CD1c-positive myeloid dendritic cell (primary cell): ENCODE measurements around the gene DZIP1.
"Not testable (repeated sequence)": the region's sequence is repeated elsewhere in the genome, so short reads cannot be mapped to it uniquely, and the experiment has no call there.

Source experiments
- DNase-seq: peaks from one replicate; pipeline ENCODE4 v3.0.0-alpha.2; 2016; ENCODE audit errors: extremely low spot score

DZIP1 gene

DNA sequence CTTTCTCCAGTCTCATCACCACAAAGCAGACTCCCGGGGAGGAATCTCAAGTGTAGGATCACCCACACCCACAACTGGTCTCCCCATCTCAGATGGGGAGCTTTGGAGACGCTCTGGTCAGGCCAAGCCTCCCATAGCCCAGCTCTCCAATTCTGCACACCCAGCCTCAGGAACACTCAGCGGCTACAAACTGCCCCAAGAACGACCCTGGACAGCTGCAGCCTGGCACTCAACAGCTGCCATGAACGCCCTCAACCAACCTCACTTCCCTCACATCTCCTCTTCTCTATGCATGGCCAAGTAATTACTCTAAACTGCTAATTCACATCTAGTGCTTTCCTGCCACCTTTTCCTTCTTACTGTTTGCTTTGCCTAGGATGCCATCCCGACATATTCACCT lies 42.6 kb downstream of the DZIP1 start:
- no peak for DNase-seq

- DNase-seq = no peak
Measured at GRCh38 chr13:95601216-95601615, 43.3 kb downstream of the DZIP1 start.

DNA sequence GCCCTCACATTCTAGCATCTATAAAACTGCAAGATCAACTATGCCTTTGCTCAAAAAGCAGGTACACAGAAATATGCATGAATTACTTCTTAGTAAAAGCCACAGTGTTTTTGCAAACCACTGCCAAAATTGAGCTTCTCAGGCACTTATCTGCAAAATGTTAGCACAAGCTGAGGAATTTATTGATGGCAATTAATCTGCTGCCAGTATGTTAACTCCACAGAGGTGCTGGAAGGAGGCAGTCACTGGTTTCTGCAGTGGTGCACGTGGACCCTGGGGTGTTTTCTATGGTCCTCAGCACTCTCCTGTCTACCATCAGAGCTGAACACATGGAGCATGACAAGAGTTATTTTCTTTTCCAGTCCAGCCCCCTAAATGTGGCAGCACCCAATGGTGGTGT lies 47.8 kb downstream of the DZIP1 start:
- no peak for DNase-seq

DNA sequence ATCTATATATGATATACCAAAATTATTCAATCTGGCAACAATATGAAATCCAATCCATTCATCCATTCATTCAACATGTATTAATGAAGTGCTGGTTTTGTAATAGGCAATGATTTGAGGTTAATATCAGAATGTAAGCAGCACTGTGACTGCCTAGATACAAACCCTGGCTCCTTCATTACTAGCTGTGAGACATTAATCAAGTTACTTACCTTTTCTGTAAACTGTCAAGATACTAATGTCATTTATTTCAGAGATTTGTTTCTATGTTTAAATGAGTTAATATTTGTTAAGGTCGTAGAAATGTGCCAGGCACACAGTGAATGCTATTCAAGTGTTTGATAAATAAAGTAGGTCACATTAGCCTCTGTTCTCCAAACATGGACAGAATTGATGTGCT lies 51.0 kb downstream of the DZIP1 start:
- no peak for DNase-seq

- no peak for DNase-seq
Measured at GRCh38 chr13:95588721-95589120, 55.8 kb downstream of the DZIP1 start.

DNA sequence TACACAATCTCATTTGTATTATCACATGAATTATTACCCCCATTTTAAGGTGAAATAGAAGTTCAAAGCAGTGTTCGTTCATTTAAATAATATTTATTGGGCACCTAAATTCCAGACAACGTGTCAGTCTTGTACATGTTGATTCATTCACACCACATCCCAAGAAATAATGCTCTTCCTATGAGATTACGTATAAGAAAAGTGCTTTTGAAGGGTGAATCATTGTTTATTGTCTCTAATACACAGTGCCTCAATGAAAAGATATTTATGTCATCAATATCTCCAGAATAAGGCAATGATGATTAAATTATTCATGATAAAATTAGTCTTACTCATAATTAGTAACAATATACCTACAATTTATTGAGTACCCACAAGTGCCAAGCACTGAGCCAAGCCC lies 56.4 kb downstream of the DZIP1 start:
- no peak for DNase-seq

DNA sequence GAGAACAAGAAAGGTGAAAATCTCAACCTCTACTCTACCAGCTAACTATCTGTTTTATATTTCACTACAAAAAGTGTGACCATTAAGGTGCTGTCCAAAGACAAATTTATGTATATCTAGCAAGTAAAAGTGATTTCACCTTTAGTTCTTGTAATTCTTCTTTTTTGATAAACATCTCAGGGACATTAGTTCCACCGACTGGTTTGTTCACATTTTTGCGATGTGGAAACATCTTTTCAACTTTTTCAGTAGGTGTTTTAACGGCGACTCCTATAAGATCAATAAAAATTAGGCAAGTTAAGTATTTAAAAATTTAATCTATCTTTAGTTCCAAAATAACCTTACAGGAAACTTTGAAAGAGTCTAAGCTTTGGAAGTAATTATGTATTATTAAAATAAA lies 58.6 kb downstream of the DZIP1 start:
- no peak for DNase-seq

GRCh38 chr13:95579303-95579702 lies 65.2 kb downstream of the DZIP1 start:
- no peak for DNase-seq

DNA sequence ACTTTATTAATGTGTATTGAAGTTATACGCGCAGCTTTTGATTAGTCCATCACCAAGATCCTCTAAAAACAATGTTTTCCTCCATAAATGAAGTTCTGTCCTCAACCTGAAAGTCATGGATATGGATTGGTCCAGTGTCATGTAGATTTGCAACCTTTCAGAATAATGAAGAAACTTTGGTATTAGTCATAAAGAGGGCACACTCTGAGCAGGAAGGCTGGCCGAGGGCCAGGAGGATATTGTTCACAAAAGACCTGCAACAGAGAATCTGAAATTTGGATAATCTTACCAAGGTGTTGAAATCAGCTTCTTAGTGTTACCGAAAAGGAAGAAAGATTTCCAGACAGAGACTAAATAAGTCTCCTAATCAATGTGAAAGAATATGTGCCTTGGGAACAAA lies 71.3 kb downstream of the DZIP1 start:
- no peak for DNase-seq

- DNase-seq = no peak
Measured at GRCh38 chr13:95571941-95572340, 72.6 kb downstream of the DZIP1 start.

DNA sequence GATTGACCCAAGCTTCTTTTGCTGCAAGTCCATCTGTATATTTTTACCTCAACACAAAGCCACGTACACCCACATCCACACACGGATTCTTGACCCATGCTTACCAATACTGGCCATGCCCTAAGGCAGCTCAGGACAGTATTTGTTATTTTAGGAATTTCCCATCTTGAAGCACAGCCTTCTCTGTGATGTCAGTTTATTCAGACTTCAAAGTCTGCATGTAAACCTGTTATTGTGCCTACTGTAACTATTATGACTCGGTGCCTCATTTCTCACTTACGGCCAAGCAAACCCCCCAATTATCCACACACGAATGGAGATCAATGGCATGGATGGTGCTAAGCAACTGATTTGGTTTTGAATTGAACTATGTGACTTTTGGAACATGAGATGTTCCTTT lies 74.5 kb downstream of the DZIP1 start:
- DNase-seq = no peak

DNA sequence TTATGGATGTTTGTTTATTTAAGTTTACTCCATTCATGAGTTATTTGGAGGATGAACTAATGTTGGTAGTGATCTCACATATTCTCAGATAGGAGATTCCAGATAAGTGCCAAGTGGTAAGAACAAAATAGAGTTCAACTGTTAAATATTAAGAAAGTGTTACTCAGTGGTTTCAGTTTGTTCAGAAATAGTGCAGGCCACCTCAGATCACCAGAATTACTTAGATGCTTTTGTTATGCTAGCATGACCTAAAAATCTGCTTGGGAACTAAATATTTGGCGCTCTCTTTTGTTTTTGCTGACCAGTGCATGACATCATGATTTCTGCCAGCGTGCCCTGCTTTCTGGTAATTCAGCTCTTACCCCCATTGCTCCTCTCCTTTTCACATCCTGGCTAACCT lies 76.4 kb downstream of the DZIP1 start:
- no peak for DNase-seq

DNA sequence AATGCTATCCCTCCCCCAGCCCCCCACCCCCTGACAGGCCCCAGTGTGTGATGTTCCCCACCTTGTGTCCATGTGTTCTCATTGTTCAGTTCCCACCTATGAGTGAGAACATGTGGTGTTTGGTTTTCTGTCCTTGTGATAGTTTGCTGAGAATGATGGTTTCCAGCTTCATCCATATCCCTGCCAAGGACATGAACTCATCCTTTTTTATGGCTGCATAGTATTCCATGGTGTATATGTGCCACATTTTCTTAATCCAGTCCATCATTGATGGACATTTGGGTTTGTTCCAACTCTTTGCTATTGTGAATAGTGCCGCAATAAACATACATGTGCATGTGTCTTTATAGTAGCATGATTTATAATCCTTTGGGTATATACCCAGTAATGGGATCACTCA lies 78.7 kb downstream of the DZIP1 start:
- DNase-seq = not testable (repeated sequence)

DNA sequence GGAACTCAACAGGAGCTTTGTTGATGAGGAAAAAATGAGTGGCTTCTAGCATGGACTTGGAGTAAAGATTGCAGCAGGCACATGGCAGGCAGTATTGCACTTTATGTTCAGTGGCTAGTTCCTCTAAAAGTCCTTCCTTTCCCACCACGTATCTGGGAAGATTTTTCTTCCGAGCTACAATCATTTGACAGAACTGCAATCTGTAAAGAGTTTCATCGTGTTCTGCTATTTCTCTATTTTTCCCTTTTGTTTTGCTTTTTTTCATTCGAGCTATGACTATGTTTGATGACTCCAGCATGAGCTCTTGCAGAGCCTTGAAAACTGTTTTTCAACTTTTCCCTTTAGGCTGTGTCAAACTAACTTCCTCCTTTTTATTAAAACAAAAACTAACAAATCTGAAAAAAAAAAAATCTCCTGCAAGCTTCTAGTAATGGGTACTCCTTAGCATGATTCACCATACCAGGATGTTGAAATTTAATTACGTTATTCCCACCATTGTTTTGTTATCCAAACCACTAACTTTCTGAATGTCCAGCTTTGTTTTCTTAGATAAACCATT lies 79.7 kb downstream of the DZIP1 start:
- peak; percentile 79 for DNase-seq

DNA sequence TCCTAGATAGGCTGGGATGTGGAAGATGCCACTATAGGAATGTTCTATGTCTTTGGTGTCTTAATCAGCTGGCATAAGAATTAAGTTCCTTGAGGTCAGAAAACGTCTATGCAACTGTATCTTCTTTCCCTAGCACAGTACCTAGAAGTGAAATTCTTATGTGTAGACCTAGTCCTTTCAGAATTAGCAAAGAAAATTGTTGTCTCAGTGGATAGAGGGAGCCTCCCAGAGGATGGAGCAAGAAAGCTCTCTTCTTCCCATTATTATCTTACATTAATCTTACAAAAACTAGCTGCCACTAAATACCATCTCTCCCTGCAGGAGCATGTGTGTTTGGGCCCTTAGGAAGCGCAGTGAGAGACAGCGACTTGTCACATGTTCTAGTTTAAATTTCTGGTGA lies 80.4 kb downstream of the DZIP1 start:
- DNase-seq = no peak

GRCh38 chr13:95560387-95560786 lies 84.1 kb downstream of the DZIP1 start:
- no peak for DNase-seq

GRCh38 chr13:95559100-95559499 lies 85.4 kb downstream of the DZIP1 start:
- DNase-seq = no peak

- DNase-seq = no peak
Measured at GRCh38 chr13:95557013-95557412, 87.5 kb downstream of the DZIP1 start.

DNA sequence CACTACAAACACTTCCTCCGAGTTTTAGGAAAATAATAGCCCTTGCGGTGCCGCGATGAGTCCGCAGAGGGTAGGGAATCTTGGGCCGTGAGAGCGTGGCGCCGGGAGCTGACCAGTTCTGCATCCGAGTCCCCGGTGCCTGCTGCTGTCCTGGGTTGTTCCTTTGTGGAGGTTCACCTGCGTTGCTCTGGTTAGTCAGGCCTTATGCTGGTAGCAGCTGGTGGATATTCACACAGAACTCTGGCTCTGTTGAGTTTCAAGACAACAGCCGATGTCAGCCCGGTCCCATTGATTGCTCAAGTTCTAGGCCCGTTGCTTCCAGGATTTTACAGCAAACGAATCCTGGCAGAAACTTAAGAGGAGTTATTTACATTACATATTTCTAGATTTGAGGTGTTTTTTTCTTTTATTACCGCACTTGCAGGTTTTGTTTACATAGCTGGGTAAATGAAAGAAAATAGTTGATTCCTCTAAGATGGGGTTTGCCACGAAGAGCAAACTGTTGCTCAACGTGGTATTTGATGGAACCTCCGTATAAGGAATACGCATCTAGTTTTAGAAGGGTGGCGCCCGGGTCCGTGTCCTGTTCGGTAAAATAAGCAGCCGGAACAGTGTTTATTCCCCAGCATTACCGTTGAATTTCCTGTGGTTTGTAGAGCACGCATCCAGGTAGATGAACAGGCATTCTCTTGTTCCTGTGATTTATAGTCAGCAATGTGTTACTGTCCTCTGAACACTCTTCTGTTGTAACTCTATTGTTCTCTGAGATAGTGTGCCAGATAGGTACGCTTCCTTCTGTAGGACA lies 90.7 kb downstream of the DZIP1 start:
- DNase-seq = peak; percentile 37

GRCh38 chr13:95552539-95553441 lies 91.7 kb downstream of the DZIP1 start, which contains the start of gene CLDN10:
CLDN10 (plus strand) TSS chr13:95552720; CDS start chr13:95552754, 34 bp downstream.
- peak; percentile 4 for DNase-seq

DNA sequence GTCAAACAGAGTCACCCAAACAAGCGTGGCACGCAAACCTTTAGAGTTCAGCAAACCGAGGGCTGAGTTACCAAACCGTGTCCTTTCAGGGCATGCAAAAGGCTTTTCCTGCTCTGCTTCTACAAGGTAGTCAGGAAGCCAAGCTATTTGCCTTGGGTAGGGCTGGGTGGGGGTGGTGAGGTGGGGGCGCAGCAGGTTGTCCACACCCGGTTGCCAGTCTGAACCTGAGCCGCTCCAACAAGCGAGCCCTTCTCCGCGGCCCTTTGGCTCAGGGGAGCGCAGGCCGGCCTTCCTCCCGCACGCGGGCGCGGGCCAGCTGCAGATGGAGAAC lies 92.3 kb downstream of the DZIP1 start:
- no peak for DNase-seq

GRCh38 chr13:95547531-95548167 lies 96.9 kb downstream of the DZIP1 start:
- DNase-seq = no peak
